Measurements from ENCODE around the gene FEZF1.

Gene FEZF1

DNA sequence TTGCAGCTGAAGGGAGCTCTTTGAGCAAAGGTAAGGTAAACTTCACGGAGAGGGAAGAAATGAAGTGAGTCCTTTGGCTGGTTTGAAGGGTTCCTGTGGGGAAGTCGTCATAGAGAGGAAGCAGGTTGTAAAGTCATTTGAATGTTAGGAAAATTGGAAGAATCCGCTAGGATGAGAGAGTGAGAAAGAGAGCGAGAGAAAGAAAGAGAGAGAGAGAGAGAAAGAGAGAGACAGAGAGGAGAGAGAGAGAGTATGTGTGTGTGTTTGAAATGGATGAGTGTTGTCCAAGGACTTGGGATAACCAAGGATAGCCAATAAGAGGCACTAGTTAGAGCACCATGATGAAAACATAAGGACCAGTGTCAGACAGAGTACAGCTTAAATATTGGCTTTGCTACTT is 43.1 kb downstream of the FEZF1 start:
- no peak for DNase-seq

DNA sequence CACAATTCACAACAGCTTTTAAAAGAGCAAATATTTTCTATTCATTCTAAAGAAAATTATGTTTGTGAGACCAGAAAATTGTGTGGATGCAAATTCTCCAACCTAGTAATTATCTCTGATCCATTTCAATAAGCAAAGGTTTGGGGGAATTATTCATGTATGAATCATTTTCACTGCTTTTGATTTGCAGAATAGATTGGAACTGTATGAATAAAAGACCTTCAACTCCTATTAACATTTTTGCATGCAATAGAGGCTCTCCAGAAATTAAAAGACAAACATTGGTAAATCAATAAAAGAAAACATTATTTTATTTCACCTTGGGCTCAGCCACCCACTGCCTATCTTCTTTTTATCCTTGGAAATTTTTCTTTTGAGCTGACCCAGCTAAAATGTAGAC is 43.5 kb downstream of the FEZF1 start:
- no peak for DNase-seq

DNA sequence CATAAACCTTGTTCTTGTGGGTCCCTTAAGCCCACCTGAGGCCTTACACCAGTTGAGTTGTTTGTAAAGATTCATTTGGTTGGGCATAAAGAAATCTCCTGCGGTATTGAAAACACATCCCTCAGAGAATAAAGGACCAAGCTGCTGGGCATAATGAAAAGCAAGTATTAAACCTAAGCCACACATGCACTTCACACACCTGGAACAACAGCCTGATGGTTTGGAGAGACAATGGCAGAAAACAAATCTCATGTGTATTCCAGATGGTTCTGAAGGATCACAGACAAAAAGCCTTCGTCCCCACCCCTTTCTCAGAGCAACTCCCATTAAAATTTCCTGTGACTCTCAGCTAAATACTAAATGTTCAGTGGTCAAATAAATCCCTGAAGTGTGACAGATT is 44.2 kb downstream of the FEZF1 start:
- no peak for DNase-seq

DNA sequence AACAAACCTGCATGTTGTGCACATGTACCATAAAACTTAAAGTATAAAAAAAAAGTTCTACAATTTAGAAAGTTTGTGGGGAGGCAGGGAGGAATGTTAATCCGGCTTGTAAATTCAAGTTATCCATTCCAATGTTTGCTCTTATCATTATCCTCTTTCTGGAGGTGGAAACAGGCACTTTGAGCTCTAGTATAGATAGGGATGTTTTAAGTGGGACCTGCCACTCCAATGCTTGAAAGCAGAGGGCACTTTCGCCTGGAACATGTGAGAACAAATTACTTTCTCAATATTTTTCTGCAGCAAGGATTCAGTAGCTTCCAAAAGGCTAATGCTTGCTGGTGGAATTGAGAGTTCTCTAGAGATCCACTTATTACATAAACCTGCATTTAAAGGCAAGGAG is 45.6 kb downstream of the FEZF1 start:
- DNase-seq: no peak

DNA sequence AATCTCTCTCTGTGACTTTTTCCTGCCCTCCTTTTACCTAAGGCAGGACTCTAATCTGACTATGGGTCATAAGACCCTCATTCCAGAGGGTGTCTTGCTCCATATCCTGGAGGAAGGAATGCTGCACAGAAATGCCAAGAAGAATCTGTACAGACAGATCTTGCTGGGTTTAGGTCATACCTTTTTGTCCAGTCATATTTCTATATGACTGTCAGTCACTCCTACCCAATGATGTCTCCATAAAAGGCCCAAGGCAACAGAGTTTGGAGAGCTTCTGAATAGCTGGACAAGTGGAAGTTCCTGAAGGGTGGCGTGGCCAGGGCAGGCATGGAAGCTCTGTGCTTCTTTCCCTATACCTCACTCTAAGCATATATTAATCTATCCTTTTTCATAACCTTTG is 47.5 kb downstream of the FEZF1 start:
- DNase-seq: no peak

DNA sequence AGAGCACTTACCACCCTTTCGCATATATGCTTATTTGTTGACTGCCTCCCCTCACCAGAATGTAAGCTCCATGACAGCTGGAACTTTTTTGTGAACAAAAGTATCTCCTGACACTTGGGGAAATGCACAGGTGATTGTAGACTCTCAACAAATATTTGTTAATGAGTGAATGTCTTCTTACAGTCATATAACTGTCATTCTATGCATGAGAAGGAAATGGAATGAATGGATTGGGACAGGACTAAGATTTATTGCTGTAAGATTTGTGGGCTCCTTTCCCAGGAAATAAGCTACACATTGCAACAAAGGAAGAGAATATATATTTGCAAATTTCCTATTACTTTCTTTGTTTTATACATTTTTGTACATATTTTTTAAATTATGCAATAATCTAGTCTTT is 48.5 kb downstream of the FEZF1 start:
- DNase-seq: no peak

DNA sequence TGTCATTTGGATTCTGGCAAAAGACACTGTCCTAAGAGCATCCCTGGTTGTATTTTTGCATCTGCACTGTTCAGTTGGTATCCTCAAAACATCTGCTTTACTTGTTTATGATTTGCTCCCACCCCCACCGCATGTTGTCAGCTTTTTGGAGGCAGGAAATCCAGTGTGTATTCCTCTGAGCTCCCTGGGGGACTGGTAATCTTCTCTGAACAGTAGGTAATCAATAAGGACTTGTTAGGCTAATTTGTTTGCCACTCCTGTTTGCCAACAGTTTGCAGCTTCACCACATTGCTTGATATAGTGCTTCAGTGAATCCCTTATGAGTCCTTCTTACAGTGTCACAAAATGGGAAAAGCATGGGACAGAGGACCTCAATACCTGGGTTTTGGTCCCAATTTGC is 49.1 kb downstream of the FEZF1 start:
- no peak for DNase-seq
